ENCODE measurements around the gene UVRAG.

Gene UVRAG

GRCh38 chr11:76104285-76104684 is 289.3 kb downstream of the UVRAG start:
- no peak for DNase-seq (ENCODE audit: low read depth in 3 of 3)

GRCh38 chr11:76105637-76106036 is 290.6 kb downstream of the UVRAG start:
- DNase-seq (ENCODE audit: low read depth in 3 of 3): no peak

GRCh38 chr11:76107971-76108370 is 293.0 kb downstream of the UVRAG start:
- no peak for DNase-seq (ENCODE audit: low read depth in 3 of 3)

DNA sequence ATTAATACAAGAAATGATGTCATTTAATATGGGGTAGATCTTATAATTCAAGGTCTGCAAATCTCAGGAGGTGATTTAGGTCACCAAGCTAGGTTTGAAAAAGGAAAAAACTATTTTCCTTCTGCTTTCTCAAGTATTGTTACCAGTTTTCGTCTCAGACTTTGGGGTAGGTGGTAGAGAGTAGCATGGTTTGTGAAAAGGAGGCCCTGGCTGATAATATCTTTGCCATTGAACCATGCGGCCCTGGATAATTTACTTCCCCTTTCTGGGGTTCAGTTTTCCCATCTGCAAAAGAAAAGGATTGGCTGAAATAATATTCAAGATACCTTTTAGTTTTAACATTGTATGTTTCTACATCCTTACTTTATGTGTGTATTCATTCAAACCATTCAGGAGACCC is 299.2 kb downstream of the UVRAG start:
- no peak for DNase-seq (ENCODE audit: low read depth in 3 of 3)

- no peak for DNase-seq (ENCODE audit: low read depth in 3 of 3)
Measured at GRCh38 chr11:76115555-76115954, 300.5 kb downstream of the UVRAG start.

DNA sequence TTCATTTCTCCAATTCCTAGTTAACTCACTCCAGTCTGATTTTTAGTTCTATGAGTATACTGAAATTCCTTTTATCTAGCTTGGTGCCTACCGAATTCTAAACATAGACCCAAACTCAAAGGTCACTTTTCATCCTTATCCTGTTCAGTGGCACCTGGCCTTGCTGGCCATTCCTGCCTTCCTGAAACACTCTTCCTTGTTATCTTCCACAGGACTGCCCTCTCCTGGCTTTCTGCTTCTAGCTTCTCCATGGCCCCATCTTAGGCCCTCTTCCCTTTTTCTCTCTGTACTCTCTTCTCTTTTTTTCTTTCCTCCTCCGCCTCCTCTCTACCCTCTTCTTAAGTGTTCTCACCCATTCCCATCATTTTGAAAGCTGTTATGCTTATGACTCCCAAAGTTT is 304.0 kb downstream of the UVRAG start:
- no peak for DNase-seq (ENCODE audit: low read depth in 3 of 3)

DNA sequence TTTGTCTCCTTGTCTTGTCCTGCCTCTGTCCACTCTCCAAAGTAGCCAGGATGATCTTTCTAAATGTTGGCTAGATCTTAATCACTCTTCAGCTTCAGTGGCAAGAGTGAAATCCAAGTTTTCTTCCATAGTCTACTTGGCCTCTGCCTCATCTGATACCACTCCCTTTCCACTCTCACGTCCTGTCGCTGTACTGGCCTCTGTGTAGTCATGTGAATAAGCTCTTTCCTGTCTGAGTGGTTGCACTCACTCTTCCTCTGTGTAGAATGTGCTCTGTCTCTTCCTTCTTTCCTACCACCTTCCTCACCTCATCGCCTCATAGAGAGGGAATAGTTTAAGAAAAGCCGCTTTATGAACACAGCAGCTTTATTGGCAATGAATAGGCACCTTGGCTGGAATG is 304.8 kb downstream of the UVRAG start:
- no peak for DNase-seq (ENCODE audit: low read depth in 3 of 3)

DNA sequence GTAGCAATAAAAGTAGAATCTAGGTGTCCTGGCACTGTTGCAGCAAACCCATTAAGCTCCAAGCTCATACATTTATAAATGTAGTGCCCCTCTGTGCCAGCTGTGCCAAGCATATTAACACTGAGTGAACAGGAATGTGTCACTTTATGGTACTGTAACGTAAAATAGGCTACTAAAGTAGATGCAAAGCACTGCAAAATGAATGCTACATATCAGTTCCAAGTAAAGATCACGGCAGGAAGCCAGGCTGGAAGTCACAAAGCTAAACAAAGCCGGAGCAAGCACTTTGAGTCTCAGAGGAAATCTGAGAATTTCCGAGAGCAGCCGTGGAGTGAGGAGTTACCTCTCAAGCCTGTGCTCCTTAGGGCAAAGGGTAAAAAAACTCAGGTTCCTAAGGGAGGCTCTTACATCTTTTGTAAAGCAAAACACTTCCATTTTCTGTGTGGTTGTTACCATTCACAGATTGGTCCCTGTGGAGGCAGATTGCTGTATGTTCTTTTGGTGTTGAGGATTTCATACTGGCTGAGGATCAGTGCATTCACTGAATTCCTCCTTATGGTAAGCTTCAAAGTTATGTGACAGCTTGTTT is 305.6 kb downstream of the UVRAG start:
- DNase-seq (ENCODE audit: low read depth in 3 of 3): no peak

GRCh38 chr11:76123248-76123647 is 308.2 kb downstream of the UVRAG start:
- DNase-seq (ENCODE audit: low read depth in 3 of 3): no peak

DNA sequence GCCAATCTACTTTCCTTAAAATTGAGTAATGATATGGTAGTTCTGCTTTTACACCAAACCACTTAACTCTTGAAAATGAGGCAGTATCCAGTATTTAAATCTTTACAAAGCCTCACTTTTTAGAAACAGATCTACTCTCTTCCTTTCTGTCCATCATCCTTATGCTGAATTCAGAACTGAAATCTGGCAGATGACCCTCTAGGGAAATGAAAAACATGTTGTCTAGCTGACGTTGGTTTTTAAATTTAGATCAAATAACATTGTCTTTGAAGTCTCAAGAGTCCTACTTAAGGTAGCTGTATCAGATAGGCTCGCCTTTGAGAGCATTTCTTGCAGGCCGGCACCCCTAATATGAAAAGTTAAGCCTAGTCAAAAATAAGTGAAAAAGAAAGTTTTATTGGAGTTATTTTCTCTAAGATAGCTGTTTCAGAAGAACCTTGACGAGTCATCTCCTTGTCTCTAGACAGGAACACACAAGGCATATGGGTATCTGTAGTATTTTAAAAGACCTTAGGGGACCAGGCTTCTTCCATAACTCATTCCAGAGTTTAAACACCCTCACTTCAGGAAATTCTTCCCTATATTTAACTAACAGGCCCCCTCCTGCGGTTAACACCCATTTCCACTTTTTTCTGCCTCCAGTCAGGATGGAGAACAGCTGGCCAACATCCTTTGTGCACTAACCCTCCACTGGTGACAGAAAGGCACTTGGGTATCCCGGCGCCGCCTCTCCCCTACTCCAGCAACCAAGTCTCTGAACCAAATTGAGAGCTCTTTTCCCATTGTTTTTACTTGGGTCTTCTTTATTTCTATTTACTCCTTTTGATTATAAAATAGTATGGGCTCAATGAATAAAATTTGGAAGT is 310.1 kb downstream of the UVRAG start:
- no peak for DNase-seq (ENCODE audit: low read depth in 3 of 3)

DNA sequence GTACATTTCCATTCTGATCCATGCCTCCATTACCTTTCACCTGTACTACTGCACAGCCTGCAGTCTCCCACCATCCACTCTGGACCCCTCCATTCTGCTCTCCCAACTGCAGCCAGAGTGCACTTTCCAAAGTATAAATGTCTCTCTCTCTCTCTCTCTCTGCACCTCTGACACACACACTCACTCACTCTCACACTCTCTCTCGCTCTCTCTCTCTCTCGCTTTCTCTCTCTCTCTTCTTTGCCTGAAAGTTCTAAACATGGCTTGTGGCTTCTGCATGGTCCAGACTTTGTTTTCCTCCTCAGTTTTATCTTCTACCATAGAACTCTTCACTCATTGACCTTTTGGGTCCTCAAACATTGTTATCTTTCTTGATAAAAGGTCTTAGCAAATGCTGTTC is 314.7 kb downstream of the UVRAG start:
- DNase-seq (ENCODE audit: low read depth in 3 of 3): no peak

GRCh38 chr11:76131142-76131541 is 316.1 kb downstream of the UVRAG start:
- DNase-seq (ENCODE audit: low read depth in 3 of 3): no peak

DNA sequence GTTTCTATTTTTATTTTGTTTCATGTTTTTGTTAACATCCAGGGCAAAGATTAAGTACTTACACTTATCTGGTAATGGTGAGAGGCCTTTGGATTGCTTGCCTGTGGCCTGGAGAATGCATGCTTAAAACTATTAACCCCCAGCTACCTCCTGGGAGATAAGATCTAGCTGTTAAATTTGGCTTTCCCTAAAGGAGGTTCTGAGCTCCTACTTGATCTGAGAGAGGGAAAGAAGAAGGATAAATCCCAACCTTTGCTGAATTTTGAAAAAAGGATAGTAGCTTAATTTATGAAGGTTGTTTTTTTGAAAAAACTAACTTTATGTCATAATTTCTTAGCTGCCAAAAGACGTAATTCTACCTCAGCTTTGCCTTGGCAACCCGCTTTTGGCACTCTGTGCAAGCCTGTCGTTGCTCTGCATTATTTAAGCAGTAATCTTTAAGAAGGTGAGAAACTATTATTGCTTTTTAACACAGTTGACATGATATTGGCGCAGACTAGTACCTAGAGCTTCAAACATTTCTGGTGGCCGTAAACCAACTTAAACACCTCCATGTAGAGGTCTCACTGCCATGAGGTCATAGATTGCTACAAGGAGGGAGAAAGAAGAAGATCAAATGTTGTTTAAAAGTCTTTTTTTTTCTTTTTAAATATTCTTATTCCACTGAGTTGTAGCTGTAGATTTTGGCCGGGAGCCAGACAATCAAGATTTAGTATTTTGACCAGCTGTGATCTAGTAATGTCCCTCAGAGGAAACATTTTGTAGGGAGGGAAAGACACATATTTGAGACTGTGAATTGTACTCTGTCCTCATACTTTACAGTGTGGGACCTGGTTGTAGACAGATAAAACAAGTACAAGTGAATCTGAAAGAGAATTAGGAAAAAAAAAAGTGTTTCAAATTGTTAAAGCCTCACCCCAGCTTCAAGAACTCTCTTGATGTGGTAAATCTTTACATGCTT is 316.9 kb downstream of the UVRAG start:
- DNase-seq (ENCODE audit: low read depth in 3 of 3): no peak

DNA sequence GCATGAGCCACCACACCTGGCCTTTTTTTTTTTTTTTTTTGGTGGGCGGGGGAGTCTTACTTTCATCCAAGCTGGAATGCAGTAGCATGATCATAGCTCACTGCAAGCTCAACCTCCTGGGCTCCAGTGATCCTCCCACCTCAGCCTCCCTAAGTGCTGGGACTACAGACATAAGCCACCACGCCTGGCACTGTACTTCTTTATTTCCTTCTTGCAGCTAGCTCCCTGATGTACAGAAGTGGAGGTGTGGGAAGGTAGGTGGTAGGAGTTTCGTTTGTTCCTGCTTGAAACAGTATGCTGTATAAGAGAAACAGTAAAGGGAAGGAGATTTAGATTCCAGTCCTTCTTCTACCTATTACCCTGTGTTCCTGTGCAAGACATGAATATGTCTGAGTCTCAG is 319.2 kb downstream of the UVRAG start:
- DNase-seq (ENCODE audit: low read depth in 3 of 3): no peak

DNA sequence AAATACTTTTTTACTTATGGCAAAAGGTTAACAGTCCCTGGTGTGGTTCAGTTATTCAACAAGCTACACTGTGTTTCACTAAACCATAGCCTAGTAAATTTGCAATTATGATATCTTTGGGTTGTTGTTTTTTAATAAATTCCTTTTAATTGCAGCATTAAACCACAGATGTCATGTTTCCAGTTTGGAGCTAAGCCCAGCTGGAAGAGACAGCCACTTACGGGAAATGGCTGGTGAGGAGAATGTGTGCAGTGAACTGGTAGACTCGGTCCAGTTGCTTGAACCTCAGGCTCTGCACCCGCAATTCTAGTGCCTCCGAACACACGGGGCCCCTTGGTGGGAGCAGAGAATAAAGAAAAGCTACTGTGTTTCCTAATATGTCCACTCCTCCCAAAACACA is 320.5 kb downstream of the UVRAG start:
- no peak for DNase-seq (ENCODE audit: low read depth in 3 of 3)

- DNase-seq (ENCODE audit: low read depth in 3 of 3): no peak
Measured at GRCh38 chr11:76139314-76139713, 324.3 kb downstream of the UVRAG start.

GRCh38 chr11:76140912-76141574 is 326.0 kb downstream of the UVRAG start:
- no peak for DNase-seq (ENCODE audit: low read depth in 3 of 3)

GRCh38 chr11:76141901-76142588 is 327.0 kb downstream of the UVRAG start:
- no peak for DNase-seq (ENCODE audit: low read depth in 3 of 3)

- no peak for DNase-seq (ENCODE audit: low read depth in 3 of 3)
Measured at GRCh38 chr11:76143274-76143673, 328.3 kb downstream of the UVRAG start.

DNA sequence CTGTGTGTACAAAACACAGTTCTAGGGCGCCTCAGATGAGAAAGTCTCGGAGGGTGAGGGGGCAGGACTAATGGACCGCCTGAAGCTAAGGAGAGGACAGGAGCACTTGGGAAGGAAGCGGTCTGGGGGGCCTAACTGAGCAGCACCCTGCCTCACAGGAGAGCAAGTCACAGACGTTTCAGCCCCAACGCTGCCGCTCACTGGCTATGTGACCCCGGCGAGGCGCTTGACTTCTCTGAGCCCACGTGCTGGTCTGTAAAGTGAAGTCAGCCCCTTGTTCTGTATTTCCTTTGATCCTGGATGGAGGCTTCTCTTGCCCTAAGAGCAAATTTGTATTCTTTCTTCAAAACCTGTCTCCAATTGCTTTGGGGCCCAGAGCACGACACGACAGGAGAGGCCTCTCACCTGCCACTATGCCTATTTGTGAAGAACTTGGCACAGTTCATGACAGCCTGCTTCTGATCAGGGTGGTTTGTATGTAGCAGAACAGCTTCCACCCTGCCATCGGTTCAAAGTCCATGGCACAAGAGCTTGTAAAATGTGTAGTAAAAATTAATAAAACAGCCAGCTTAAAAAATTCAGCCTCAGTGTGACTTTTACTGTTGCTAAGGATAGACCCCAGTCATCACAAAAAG is 332.2 kb downstream of the UVRAG start:
- DNase-seq (ENCODE audit: low read depth in 3 of 3): no peak

DNA sequence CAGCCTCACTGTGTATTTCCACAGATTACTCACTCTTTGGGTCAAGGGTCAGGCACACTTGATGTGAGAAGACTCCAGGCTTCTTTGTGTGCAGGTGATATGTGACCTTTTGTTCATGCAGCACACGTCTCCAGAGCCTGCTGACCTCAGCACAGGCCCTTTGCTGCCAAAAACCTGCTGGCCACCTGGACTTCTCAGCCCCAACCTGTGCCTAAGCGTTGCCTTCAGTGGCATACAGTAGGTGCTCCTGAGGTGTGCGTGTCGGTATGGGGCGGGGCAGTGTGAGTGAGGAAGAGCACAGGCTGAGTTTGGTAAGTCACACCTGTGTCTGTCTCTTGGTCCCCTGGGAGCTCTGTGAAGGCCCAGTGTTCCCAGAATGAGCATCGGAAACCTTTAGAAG is 333.2 kb downstream of the UVRAG start:
- DNase-seq (ENCODE audit: low read depth in 3 of 3): no peak
